Osteocyte (in vitro differentiated cells): ENCODE data around the gene PLEKHJ1. TPM values are rescaled to one million over a fixed set of nuclear protein-coding genes. Genes with fewer than 3 reads are reported as not detected.

Experiments used
- DNase-seq: peaks from one replicate; pipeline ENCODE4 v3.0.0; 2021; ENCODE audit warnings: mixed read lengths; ENCODE audit not compliant: unreplicated experiment; ENCODE audit errors: extremely low spot score
- H3K27ac Mint-ChIP-seq: one replicate; pipeline ENCODE4 v1.8.0; 2021; ENCODE audit warnings: mild to moderate bottlenecking, mixed read lengths; ENCODE audit not compliant: unreplicated experiment
- H3K27me3 Mint-ChIP-seq: one replicate; pipeline ENCODE4 v1.8.0; 2021; ENCODE audit warnings: mixed read lengths; ENCODE audit not compliant: unreplicated experiment
- H3K36me3 Mint-ChIP-seq: one replicate; pipeline ENCODE4 v1.8.0; 2021; ENCODE audit warnings: mixed read lengths; ENCODE audit not compliant: unreplicated experiment
- H3K4me1 Mint-ChIP-seq: one replicate; pipeline ENCODE4 v1.8.0; 2021; ENCODE audit warnings: mixed read lengths; ENCODE audit not compliant: unreplicated experiment
- H3K4me3 Mint-ChIP-seq: one replicate; pipeline ENCODE4 v1.8.0; 2021; ENCODE audit warnings: mild to moderate bottlenecking, moderate library complexity, mixed read lengths; ENCODE audit not compliant: unreplicated experiment
- H3K9me3 Mint-ChIP-seq: one replicate; pipeline ENCODE4 v1.8.0; 2021; ENCODE audit warnings: mixed read lengths; ENCODE audit not compliant: unreplicated experiment
- total RNA-seq: library from RNA; stranded (reverse); gene quantifications from 2 replicates; pipeline ENCODE4 v1.2.1, GENCODE V29; 2021
- TF ChIP-seq, protein P1 (sequence below): fragments of 200-600 bp; sonication (generic); IDR thresholded peaks from 2 replicates; pipeline ENCODE4 v1.5.0; 2021; ENCODE audit warnings: antibody characterized with exemption, mild to moderate bottlenecking, moderate library complexity

Gene PLEKHJ1
- total RNA-seq, 1 donor from 2014 or later, result 40.7 TPM

DNA sequence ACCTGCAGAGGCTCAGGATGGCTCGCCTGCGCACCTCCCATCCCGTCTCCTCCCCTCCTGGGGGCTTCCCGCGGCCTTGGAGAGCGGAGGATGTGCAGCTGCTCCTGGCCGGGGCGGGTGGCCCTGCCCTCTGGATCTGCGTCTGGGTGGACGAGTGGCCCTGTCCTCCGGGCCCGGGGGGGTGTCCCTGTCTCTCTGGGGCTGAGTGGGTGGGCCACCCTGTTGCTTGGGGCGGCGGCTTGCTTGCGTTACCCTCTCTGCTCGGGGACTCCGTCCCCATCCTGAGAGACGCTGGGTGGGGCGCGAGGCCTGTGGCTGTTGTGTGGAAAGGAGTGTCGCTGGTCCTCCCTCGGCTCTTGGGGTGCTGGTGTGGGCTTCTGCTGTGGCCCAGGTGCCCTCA lies 37.8 kb downstream of the PLEKHJ1 start:
- no peak overlapping the region for H3K27ac Mint-ChIP-seq
- DNase-seq, result no peak

DNA sequence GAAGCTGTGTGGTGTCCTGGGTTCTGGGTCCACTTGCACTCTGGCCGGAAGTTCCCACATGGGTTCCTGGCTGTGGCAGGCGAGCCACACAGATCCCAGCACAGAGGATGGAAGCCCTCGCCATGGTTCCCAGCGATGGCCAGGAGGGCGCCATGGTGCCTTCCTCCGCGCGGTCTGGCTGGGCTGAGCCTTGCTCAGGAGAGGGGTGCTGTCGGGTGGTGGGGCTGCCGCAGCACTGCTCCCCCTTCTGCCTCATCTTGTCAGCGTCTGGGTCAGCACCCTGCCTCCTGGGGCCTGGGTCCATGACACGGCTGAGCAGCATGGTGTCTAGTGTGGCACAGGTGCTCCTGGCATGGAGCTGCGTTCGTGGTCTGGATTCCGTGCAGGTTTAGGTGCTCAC lies 38.9 kb downstream of the PLEKHJ1 start:
- H3K36me3 Mint-ChIP-seq, result peaks cover 18% of the 10 kb centered on the region
- TF ChIP-seq, protein P1, sequence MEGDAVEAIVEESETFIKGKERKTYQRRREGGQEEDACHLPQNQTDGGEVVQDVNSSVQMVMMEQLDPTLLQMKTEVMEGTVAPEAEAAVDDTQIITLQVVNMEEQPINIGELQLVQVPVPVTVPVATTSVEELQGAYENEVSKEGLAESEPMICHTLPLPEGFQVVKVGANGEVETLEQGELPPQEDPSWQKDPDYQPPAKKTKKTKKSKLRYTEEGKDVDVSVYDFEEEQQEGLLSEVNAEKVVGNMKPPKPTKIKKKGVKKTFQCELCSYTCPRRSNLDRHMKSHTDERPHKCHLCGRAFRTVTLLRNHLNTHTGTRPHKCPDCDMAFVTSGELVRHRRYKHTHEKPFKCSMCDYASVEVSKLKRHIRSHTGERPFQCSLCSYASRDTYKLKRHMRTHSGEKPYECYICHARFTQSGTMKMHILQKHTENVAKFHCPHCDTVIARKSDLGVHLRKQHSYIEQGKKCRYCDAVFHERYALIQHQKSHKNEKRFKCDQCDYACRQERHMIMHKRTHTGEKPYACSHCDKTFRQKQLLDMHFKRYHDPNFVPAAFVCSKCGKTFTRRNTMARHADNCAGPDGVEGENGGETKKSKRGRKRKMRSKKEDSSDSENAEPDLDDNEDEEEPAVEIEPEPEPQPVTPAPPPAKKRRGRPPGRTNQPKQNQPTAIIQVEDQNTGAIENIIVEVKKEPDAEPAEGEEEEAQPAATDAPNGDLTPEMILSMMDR, result no peak
- H3K9me3 Mint-ChIP-seq, result no peaks in the 10 kb centered on the region
- H3K4me1 Mint-ChIP-seq, result peaks cover 5% of the 10 kb centered on the region
- no peak overlapping the region for H3K4me3 Mint-ChIP-seq
- no peak for DNase-seq
- H3K27me3 Mint-ChIP-seq, result no peaks in the 10 kb centered on the region
- no peak overlapping the region for H3K27ac Mint-ChIP-seq

More for the DNA sequence above, 37.8 kb downstream of the PLEKHJ1 start:
- Mint-ChIP-seq H3K9me3 (no peaks in the 10 kb centered on the region), H3K4me3 (no peak overlapping the region), H3K27me3 (no peaks in the 10 kb centered on the region), H3K4me1 (peaks cover 5% of the 10 kb centered on the region), H3K36me3 (peaks cover 12% of the 10 kb centered on the region)
- TF ChIP-seq, protein P1, result no peak

DNA sequence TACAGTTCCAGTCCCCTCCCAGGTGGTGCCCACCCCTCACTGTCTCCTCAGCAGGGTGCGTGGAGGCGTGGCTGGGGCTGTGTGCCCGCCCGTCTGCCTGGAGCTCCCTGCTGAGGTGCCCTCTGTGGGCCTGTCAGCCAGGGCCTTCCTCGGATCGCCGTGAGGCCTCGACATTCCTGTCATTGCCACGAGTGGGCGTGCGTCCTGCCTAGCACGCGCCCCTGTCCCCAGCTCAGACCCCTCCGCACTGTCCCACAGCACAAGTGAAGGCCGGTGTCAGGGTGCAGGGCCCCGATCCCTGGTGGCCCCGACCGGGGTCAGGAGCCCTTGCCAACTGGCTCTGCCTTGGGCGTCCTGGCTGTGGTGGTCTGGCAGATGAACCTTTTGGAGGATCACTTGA lies 40.2 kb downstream of the PLEKHJ1 start:
- Mint-ChIP-seq H3K4me3 (no peak overlapping the region), H3K4me1 (peaks cover 5% of the 10 kb centered on the region), H3K36me3 (peaks cover 17% of the 10 kb centered on the region), H3K27me3 (no peaks in the 10 kb centered on the region), H3K9me3 (no peaks in the 10 kb centered on the region), H3K27ac (no peak overlapping the region)
- TF ChIP-seq, protein P1, result no peak
- DNase-seq, result no peak

DNA sequence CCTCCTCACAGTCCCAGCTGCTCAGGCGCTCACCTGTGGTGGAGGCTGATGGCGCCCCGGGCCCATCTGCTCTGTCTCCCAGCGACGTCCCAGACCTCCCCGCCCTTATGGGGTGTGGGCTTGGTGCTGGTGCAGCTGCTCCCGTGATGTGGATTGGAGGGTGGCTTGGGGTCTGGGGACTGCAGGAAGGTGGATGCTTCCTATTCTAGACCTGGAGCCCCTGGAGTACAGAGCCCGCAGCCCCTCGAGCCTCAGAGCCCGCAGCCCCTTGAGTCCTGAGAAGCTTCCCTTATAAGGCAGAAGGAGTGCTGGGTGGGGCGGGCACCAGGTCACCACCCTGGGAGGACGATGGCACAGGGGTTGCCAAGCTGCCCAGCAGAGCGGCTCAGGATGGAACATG lies 40.8 kb downstream of the PLEKHJ1 start:
- H3K9me3 Mint-ChIP-seq, result no peaks in the 10 kb centered on the region
- H3K4me1 Mint-ChIP-seq, result peaks cover 5% of the 10 kb centered on the region
- H3K27ac Mint-ChIP-seq, result no peak overlapping the region
- no peak overlapping the region for H3K4me3 Mint-ChIP-seq
- TF ChIP-seq, protein P1, result no peak
- H3K36me3 Mint-ChIP-seq, result peaks cover 18% of the 10 kb centered on the region
- DNase-seq, result no peak
- no peaks in the 10 kb centered on the region for H3K27me3 Mint-ChIP-seq

DNA sequence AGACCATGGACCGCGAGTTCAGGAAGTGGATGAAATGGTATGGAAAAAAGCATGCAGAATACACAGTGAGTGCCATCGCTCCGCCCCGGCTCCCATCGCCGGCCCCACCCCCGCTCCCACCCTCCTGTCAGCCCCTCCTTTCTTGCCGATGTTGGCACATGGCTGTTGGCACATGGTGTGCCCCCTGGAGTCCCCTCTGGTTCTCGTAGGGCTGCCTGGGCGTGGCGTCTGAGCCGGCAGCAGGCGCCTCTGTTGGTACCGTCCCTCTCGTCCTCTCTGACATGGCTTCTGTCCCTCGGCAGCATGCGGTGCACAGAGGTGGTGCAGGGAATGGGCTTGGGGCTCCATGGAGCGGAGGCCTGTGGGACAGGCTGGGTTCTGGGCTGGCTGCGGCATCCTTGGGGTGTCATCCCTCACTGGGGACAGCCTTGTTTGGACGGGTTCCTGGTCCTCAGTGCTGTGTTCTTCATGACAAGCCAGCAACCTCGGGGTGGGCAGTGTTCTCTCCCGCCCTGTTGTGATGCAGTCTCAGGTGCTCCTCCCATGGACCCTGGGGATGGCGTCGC lies 41.5 kb downstream of the PLEKHJ1 start:
- Mint-ChIP-seq H3K36me3 (peaks cover 18% of the 10 kb centered on the region), H3K4me3 (no peak overlapping the region), H3K9me3 (no peaks in the 10 kb centered on the region), H3K4me1 (peaks cover 5% of the 10 kb centered on the region), H3K27me3 (no peaks in the 10 kb centered on the region), H3K27ac (no peak overlapping the region)
- TF ChIP-seq, protein P1, result no peak
- no peak for DNase-seq
